ENCODE results near the gene PTPN5. TPM values are rescaled to one million over a fixed set of nuclear protein-coding genes. Genes with fewer than 3 reads are reported as not detected.

Gene PTPN5
- total RNA-seq, 1 experiment from 2014 or later = 1.4 TPM

DNA sequence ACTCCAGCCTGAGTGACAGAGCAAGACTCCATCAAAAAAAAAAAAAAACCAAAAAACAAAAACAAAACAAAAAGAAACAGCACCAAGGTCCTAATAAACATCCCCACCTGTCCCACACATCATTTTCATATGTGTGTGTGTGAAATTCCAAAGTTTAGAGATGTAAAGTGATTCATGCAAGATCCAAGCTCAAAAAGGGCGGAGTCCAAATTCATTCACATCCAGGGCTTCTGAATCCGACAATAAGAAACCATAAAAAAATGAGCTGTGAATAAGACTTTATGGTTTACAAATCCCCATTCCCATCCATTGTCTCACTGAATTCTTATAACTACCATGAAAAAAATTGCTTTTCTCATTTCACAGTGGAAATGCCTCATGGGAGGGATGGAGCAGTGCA lies 34.7 kb downstream of the PTPN5 start:
- no peak overlapping the region for H3K27ac ChIP-seq (ENCODE audit: insufficient read length, low read depth, low read length)
- H4K5ac ChIP-seq (ENCODE audit: insufficient read length, low read depth, low read length) = no peak overlapping the region
- H2BK12ac ChIP-seq (ENCODE audit: insufficient read length, low read depth, low read length) = no peak overlapping the region
- Mint-ChIP-seq H3K36me3 (ENCODE audit: insufficient read depth in 1 of 3, low read depth in 3 of 3) (no peaks in the 10 kb centered on the region; a peak in 1 of 7 replicates), H3K27ac (no peak overlapping the region), H3K27me3 (ENCODE audit: low read depth) (peaks cover 7% of the 10 kb centered on the region; the same call in 1 of the 2 replicates), H3K4me3 (no peak overlapping the region), H3K9me3 (no peaks in the 10 kb centered on the region), H3K4me1 (no peaks in the 10 kb centered on the region)
- no peak overlapping the region for H2BK5ac ChIP-seq (ENCODE audit: insufficient read length, low read length)
- H3K4me1 ChIP-seq (ENCODE audit: insufficient read depth, low read length) = no peaks in the 10 kb centered on the region
- no CpG with 5 or more reads among the region's 2 CpGs for WGBS (ENCODE audit: extremely low coverage, insufficient read length, low lambda C conversion rate)
- H3K23me2 ChIP-seq (ENCODE audit: insufficient read length, low read depth, low read length, poor library complexity, severe bottlenecking) = no peaks in the 10 kb centered on the region
- no peak overlapping the region for H3K56ac ChIP-seq (ENCODE audit: insufficient read length, low read depth, low read length)
- H3K18ac ChIP-seq (ENCODE audit: insufficient read length, low read depth, low read length) = no peak overlapping the region
- no peak overlapping the region for H2AK5ac ChIP-seq (ENCODE audit: insufficient read length, low read length)
- H2BK120ac ChIP-seq (ENCODE audit: low read depth, low read length, poor library complexity, severe bottlenecking) = no peak overlapping the region
- H3T11ph ChIP-seq (ENCODE audit: low read length) = no peak overlapping the region
- H3K4me2 ChIP-seq (ENCODE audit: insufficient read depth, insufficient read length, low read length) = no peak overlapping the region
- no peak overlapping the region for H3K4ac ChIP-seq (ENCODE audit: low read depth, low read length)
- no peak for DNase-seq
- no peaks in the 10 kb centered on the region for H3K9me3 ChIP-seq (ENCODE audit: control insufficient read depth, low read depth, low read length)
- H2BK15ac ChIP-seq (ENCODE audit: low read depth, low read length) = no peak overlapping the region
- H3K79me2 ChIP-seq (ENCODE audit: insufficient read depth, low read length) = no peaks in the 10 kb centered on the region
- no peak overlapping the region for H2AFZ ChIP-seq (ENCODE audit: low read length)
- H4K8ac ChIP-seq (replicated peaks; ENCODE audit: insufficient read length, low read depth, low read length) = no peak overlapping the region
- H3K27me3 ChIP-seq (ENCODE audit: insufficient read depth, low read length) = no peaks in the 10 kb centered on the region
- no peak overlapping the region for H3K14ac ChIP-seq (ENCODE audit: insufficient read depth, low read length)
- H3K79me1 ChIP-seq (ENCODE audit: insufficient read depth, low read depth, low read length, poor library complexity, severe bottlenecking) = no peaks in the 10 kb centered on the region
- H3K23ac ChIP-seq (ENCODE audit: insufficient read length, low read depth, low read length) = no peak overlapping the region
- H4K91ac ChIP-seq (ENCODE audit: insufficient read length, low read depth, low read length) = no peak overlapping the region
- TF ChIP-seq, protein P1, sequence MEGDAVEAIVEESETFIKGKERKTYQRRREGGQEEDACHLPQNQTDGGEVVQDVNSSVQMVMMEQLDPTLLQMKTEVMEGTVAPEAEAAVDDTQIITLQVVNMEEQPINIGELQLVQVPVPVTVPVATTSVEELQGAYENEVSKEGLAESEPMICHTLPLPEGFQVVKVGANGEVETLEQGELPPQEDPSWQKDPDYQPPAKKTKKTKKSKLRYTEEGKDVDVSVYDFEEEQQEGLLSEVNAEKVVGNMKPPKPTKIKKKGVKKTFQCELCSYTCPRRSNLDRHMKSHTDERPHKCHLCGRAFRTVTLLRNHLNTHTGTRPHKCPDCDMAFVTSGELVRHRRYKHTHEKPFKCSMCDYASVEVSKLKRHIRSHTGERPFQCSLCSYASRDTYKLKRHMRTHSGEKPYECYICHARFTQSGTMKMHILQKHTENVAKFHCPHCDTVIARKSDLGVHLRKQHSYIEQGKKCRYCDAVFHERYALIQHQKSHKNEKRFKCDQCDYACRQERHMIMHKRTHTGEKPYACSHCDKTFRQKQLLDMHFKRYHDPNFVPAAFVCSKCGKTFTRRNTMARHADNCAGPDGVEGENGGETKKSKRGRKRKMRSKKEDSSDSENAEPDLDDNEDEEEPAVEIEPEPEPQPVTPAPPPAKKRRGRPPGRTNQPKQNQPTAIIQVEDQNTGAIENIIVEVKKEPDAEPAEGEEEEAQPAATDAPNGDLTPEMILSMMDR (conservative IDR thresholded peaks at IDR 0.05) = no peak
- no peak overlapping the region for H3K9ac ChIP-seq (ENCODE audit: extremely low read depth, insufficient read length, low read length)
- no peak overlapping the region for H2BK20ac ChIP-seq (ENCODE audit: low read depth, low read length, poor library complexity, severe bottlenecking)
- no peaks in the 10 kb centered on the region for H4K20me1 ChIP-seq (ENCODE audit: control insufficient read depth, insufficient read depth, insufficient read length)

Data from H9 (cell line).